GM23338 (cell line): ENCODE measurements around the gene TENM4. TPM values are rescaled to one million over a fixed set of nuclear protein-coding genes. Genes with fewer than 3 reads are reported as not detected.

Source experiments
- ATAC-seq: fragments of 200-7000 bp; cut with Tn5 transposase; 3 replicates; pipeline ENCODE4 v1.9.1; 2020
- DNase-seq: peaks from one replicate; pipeline ENCODE4 v3.0.0-alpha.2; 2015; ENCODE audit warnings: low spot score
- H2AFZ ChIP-seq: fragments of 200-600 bp; sonication (generic); 2 replicates; pipeline ENCODE4 v1.8.0; 2016; ENCODE audit warnings: antibody characterized with exemption, mild to moderate bottlenecking, moderate library complexity
- H3F3A ChIP-seq: fragments of 200-600 bp; sonication (generic); replicated peaks from 2 replicates; pipeline ENCODE4 v1.8.0; 2017; ENCODE audit warnings: antibody characterized with exemption, mixed run types, low read depth
- H3K27ac ChIP-seq: fragments of 200-600 bp; sonication (generic); 2 replicates; pipeline ENCODE4 v1.6.1; 2016; ENCODE audit warnings: low read depth
- H3K27me3 ChIP-seq: fragments of 200-600 bp; sonication (generic); 2 replicates; pipeline ENCODE4 v1.8.0; 2016; ENCODE audit warnings: mild to moderate bottlenecking, mixed run types, moderate library complexity; ENCODE audit not compliant: insufficient read depth
- H3K36me3 ChIP-seq: fragments of 200-600 bp; sonication (generic); 2 replicates; pipeline ENCODE4 v1.8.0; 2016; ENCODE audit warnings: mild to moderate bottlenecking; ENCODE audit not compliant: insufficient read depth
- H3K4me1 ChIP-seq: fragments of 200-600 bp; sonication (generic); 2 replicates; pipeline ENCODE4 v1.8.0; 2016; ENCODE audit warnings: mild to moderate bottlenecking, moderate library complexity; ENCODE audit not compliant: insufficient read depth
- H3K4me2 ChIP-seq: fragments of 200-600 bp; sonication (generic); 2 replicates; pipeline ENCODE4 v1.7.1; 2017; ENCODE audit warnings: mixed run types
- H3K4me3 ChIP-seq: fragments of 200-600 bp; sonication (generic); 2 replicates; pipeline ENCODE4 v1.6.1; 2016; ENCODE audit warnings: mixed run types
- H3K79me2 ChIP-seq: fragments of 200-600 bp; sonication (generic); replicated peaks from 2 replicates; pipeline ENCODE4 v1.8.0; 2017; ENCODE audit warnings: mild to moderate bottlenecking; ENCODE audit not compliant: insufficient read depth
- H3K9me2 ChIP-seq: fragments of 200-600 bp; sonication (generic); 2 replicates; pipeline ENCODE4 v1.8.0; 2017; ENCODE audit not compliant: insufficient read depth
- H4K20me1 ChIP-seq: fragments of 200-600 bp; sonication (generic); replicated peaks from 2 replicates; pipeline ENCODE4 v1.8.0; 2017; ENCODE audit warnings: mild to moderate bottlenecking; ENCODE audit not compliant: insufficient read depth
- H3K27ac Mint-ChIP-seq: 2 replicates; pipeline ENCODE4 v1.8.0; 2020; ENCODE audit warnings: inconsistent platforms, mild to moderate bottlenecking, moderate library complexity, mixed read lengths
- H3K27me3 Mint-ChIP-seq: 3 replicates; pipeline ENCODE4 v1.8.0; 2022; ENCODE audit warnings: low read depth, mild to moderate bottlenecking, moderate library complexity, mixed read lengths, inconsistent platforms; ENCODE audit not compliant: insufficient read depth, poor library complexity
- H3K36me3 Mint-ChIP-seq: 3 replicates; pipeline ENCODE4 v1.8.0; 2021; ENCODE audit warnings: low read depth, mild to moderate bottlenecking, inconsistent platforms, moderate library complexity, mixed read lengths
- H3K4me1 Mint-ChIP-seq: 3 replicates; pipeline ENCODE4 v1.8.0; 2020; ENCODE audit warnings: mild to moderate bottlenecking, inconsistent platforms, mixed read lengths
- H3K4me3 Mint-ChIP-seq: 3 replicates; pipeline ENCODE4 v1.8.0; 2021; ENCODE audit warnings: moderate library complexity, mild to moderate bottlenecking, inconsistent platforms, mixed read lengths
- H3K9me3 Mint-ChIP-seq: 3 replicates; pipeline ENCODE4 v1.8.0; 2020; ENCODE audit warnings: moderate library complexity, mild to moderate bottlenecking, inconsistent platforms, mixed read lengths
- CREB1 ChIP-seq: fragments of 250-450 bp; sonication (Bioruptor Pico); IDR thresholded peaks from 2 replicates; pipeline ENCODE4 v1.5.0; 2020; ENCODE audit warnings: low read depth, mild to moderate bottlenecking, moderate library complexity
- EZH2 ChIP-seq: fragments of 200-600 bp; sonication (generic); IDR thresholded peaks from one replicate; pipeline ENCODE4 v1.8.0; 2017; ENCODE audit warnings: antibody characterized with exemption, mild to moderate bottlenecking, low read depth; ENCODE audit not compliant: unreplicated experiment
- EZH2phosphoT487 ChIP-seq: fragments of 200-600 bp; sonication (generic); IDR thresholded peaks from one replicate; pipeline ENCODE4 v1.8.1; 2018; ENCODE audit warnings: antibody characterized with exemption; ENCODE audit not compliant: unreplicated experiment
- JUNB ChIP-seq: IDR thresholded peaks from one replicate; pipeline ENCODE4 v1.6.1; 2016; ENCODE audit warnings: antibody characterized with exemption; ENCODE audit not compliant: unreplicated experiment
- NANOG ChIP-seq: IDR thresholded peaks from 2 replicates; pipeline ENCODE4 v1.6.1; 2016; ENCODE audit warnings: antibody characterized with exemption, borderline replicate concordance
- POLR2AphosphoS5 ChIP-seq: IDR thresholded peaks from 2 replicates; pipeline ENCODE4 v1.6.1; 2016; ENCODE audit warnings: antibody characterized with exemption, low read depth
- STAT1 ChIP-seq: IDR thresholded peaks from one replicate; pipeline ENCODE4 v1.6.1; 2016; ENCODE audit warnings: antibody characterized with exemption; ENCODE audit not compliant: unreplicated experiment
- ZNF114 ChIP-seq: fragments of 250-450 bp; sonication (Bioruptor Pico); IDR thresholded peaks from 2 replicates; pipeline ENCODE4 v1.5.0; 2020; ENCODE audit warnings: mild to moderate bottlenecking, moderate library complexity
- ZNF331 ChIP-seq: fragments of 250-450 bp; sonication (Bioruptor Pico); IDR thresholded peaks from 2 replicates; pipeline ENCODE4 v1.5.0; 2020; ENCODE audit warnings: low read depth, mild to moderate bottlenecking, moderate library complexity
- polyA plus RNA-seq: library from polyadenylated mRNA; unstranded; fragments of >200 nt; fragmentation: Nextera tagmentation; extraction: Ambion mirVana; gene quantifications from 2 replicates; pipeline ENCODE4 v1.2.1, GENCODE V29; 2016
- total RNA-seq: library from RNA; depleted of rRNA; stranded (reverse); fragments of >200 nt; shearing (Covaris generic); gene quantifications from 2 replicates; pipeline ENCODE4 v1.2.3, GENCODE V29; 2014
- TF ChIP-seq, protein P1 (sequence below): fragments of 250-450 bp; sonication (Bioruptor Pico); IDR thresholded peaks from 2 replicates; pipeline ENCODE4 v1.5.0; 2020; ENCODE audit warnings: mild to moderate bottlenecking, moderate library complexity
- TF ChIP-seq, protein P2 (sequence below): IDR thresholded peaks from one replicate; pipeline ENCODE4 v1.6.1; 2018; ENCODE audit warnings: antibody characterized with exemption; ENCODE audit not compliant: unreplicated experiment
- TF ChIP-seq, protein P3 (sequence below): IDR thresholded peaks from 2 replicates; pipeline ENCODE4 v1.6.1; 2016; ENCODE audit warnings: antibody characterized with exemption
- TF ChIP-seq, protein P4 (sequence below), 2 experiments: fragments of 200-600 bp in 1 of 2; sonication (generic) in 1 of 2; conservative IDR thresholded peaks; 2 replicates each; pipeline versions ENCODE4 v1.5.1 to v1.6.1; 2016 to 2017; ENCODE audit warnings: antibody characterized with exemption in 2 of 2, low read depth in 2 of 2, mild to moderate bottlenecking in 2 of 2, moderate library complexity in 1 of 2

Gene TENM4
- total and polyA plus RNA-seq, 2 experiments from 2014 or later = 7.3 TPM

DNA sequence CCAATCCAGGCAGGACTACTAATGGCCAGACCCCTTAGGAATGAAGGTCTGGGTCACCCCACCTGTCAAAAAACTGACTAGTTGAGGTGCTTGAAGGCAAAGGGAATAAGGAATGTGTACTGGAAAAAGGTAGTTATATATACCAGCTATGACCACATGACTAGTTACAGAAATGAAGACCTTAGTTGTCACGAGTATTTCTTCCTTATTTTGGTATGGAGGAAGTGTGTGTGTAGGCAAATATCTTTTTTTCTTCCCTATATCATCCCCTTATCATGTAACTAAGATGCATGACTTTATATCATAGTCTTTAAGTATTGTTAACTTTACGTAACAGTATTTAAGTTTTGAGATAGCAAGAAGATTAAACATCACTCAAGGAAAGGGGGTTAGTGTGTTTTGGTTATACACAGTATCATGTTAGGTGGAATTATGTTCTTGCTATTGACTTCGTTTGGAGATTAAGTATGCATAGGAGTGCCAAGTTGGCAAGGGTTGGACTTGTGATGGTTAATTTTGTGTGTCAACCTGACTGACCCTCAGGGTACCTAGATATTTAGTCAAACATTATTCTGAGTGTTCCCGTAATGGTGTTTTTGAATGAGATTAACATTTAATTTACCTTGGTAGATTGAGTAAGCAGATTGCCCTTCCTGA lies 828.0 kb downstream of the TENM4 start:
- no peak for TF ChIP-seq ZNF114 (CRISPR knock-in tag)
- no peak for TF ChIP-seq CREB1 (CRISPR knock-in tag)
- TF ChIP-seq EZH2phosphoT487 = no peak
- TF ChIP-seq, protein P1, sequence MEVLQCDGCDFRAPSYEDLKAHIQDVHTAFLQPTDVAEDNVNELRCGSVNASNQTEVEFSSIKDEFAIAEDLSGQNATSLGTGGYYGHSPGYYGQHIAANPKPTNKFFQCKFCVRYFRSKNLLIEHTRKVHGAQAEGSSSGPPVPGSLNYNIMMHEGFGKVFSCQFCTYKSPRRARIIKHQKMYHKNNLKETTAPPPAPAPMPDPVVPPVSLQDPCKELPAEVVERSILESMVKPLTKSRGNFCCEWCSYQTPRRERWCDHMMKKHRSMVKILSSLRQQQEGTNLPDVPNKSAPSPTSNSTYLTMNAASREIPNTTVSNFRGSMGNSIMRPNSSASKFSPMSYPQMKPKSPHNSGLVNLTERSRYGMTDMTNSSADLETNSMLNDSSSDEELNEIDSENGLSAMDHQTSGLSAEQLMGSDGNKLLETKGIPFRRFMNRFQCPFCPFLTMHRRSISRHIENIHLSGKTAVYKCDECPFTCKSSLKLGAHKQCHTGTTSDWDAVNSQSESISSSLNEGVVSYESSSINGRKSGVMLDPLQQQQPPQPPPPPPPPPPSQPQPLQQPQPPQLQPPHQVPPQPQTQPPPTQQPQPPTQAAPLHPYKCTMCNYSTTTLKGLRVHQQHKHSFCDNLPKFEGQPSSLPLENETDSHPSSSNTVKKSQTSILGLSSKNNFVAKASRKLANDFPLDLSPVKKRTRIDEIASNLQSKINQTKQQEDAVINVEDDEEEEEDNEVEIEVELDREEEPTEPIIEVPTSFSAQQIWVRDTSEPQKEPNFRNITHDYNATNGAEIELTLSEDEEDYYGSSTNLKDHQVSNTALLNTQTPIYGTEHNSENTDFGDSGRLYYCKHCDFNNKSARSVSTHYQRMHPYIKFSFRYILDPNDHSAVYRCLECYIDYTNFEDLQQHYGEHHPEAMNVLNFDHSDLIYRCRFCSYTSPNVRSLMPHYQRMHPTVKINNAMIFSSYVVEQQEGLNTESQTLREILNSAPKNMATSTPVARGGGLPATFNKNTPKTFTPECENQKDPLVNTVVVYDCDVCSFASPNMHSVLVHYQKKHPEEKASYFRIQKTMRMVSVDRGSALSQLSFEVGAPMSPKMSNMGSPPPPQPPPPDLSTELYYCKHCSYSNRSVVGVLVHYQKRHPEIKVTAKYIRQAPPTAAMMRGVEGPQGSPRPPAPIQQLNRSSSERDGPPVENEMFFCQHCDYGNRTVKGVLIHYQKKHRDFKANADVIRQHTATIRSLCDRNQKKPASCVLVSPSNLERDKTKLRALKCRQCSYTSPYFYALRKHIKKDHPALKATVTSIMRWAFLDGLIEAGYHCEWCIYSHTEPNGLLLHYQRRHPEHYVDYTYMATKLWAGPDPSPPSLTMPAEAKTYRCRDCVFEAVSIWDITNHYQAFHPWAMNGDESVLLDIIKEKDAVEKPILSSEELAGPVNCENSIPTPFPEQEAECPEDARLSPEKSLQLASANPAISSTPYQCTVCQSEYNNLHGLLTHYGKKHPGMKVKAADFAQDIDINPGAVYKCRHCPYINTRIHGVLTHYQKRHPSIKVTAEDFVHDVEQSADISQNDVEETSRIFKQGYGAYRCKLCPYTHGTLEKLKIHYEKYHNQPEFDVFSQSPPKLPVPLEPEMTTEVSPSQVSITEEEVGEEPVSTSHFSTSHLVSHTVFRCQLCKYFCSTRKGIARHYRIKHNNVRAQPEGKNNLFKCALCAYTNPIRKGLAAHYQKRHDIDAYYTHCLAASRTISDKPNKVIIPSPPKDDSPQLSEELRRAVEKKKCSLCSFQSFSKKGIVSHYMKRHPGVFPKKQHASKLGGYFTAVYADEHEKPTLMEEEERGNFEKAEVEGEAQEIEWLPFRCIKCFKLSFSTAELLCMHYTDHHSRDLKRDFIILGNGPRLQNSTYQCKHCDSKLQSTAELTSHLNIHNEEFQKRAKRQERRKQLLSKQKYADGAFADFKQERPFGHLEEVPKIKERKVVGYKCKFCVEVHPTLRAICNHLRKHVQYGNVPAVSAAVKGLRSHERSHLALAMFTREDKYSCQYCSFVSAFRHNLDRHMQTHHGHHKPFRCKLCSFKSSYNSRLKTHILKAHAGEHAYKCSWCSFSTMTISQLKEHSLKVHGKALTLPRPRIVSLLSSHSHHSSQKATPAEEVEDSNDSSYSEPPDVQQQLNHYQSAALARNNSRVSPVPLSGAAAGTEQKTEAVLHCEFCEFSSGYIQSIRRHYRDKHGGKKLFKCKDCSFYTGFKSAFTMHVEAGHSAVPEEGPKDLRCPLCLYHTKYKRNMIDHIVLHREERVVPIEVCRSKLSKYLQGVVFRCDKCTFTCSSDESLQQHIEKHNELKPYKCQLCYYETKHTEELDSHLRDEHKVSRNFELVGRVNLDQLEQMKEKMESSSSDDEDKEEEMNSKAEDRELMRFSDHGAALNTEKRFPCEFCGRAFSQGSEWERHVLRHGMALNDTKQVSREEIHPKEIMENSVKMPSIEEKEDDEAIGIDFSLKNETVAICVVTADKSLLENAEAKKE = no peak
- TF ChIP-seq, protein P2, sequence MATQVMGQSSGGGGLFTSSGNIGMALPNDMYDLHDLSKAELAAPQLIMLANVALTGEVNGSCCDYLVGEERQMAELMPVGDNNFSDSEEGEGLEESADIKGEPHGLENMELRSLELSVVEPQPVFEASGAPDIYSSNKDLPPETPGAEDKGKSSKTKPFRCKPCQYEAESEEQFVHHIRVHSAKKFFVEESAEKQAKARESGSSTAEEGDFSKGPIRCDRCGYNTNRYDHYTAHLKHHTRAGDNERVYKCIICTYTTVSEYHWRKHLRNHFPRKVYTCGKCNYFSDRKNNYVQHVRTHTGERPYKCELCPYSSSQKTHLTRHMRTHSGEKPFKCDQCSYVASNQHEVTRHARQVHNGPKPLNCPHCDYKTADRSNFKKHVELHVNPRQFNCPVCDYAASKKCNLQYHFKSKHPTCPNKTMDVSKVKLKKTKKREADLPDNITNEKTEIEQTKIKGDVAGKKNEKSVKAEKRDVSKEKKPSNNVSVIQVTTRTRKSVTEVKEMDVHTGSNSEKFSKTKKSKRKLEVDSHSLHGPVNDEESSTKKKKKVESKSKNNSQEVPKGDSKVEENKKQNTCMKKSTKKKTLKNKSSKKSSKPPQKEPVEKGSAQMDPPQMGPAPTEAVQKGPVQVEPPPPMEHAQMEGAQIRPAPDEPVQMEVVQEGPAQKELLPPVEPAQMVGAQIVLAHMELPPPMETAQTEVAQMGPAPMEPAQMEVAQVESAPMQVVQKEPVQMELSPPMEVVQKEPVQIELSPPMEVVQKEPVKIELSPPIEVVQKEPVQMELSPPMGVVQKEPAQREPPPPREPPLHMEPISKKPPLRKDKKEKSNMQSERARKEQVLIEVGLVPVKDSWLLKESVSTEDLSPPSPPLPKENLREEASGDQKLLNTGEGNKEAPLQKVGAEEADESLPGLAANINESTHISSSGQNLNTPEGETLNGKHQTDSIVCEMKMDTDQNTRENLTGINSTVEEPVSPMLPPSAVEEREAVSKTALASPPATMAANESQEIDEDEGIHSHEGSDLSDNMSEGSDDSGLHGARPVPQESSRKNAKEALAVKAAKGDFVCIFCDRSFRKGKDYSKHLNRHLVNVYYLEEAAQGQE = no peak
- no peak for TF ChIP-seq STAT1
- TF ChIP-seq EZH2 = no peak
- TF ChIP-seq NANOG = no peak
- no peak for TF ChIP-seq ZNF331
- TF ChIP-seq, protein P3, sequence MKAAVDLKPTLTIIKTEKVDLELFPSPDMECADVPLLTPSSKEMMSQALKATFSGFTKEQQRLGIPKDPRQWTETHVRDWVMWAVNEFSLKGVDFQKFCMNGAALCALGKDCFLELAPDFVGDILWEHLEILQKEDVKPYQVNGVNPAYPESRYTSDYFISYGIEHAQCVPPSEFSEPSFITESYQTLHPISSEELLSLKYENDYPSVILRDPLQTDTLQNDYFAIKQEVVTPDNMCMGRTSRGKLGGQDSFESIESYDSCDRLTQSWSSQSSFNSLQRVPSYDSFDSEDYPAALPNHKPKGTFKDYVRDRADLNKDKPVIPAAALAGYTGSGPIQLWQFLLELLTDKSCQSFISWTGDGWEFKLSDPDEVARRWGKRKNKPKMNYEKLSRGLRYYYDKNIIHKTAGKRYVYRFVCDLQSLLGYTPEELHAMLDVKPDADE = no peak
- TF ChIP-seq POLR2AphosphoS5 = no peak
- no peak for TF ChIP-seq JUNB
- TF ChIP-seq, protein P4, sequence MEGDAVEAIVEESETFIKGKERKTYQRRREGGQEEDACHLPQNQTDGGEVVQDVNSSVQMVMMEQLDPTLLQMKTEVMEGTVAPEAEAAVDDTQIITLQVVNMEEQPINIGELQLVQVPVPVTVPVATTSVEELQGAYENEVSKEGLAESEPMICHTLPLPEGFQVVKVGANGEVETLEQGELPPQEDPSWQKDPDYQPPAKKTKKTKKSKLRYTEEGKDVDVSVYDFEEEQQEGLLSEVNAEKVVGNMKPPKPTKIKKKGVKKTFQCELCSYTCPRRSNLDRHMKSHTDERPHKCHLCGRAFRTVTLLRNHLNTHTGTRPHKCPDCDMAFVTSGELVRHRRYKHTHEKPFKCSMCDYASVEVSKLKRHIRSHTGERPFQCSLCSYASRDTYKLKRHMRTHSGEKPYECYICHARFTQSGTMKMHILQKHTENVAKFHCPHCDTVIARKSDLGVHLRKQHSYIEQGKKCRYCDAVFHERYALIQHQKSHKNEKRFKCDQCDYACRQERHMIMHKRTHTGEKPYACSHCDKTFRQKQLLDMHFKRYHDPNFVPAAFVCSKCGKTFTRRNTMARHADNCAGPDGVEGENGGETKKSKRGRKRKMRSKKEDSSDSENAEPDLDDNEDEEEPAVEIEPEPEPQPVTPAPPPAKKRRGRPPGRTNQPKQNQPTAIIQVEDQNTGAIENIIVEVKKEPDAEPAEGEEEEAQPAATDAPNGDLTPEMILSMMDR (conservative IDR thresholded peaks at IDR 0.05; ENCODE audit: low read depth in 2 of 2) = no peak
- H3K27me3 Mint-ChIP-seq = peaks cover 2% of the 10 kb centered on the region
- H3K4me1 ChIP-seq = no peaks in the 10 kb centered on the region
- H3K4me3 Mint-ChIP-seq = no peak overlapping the region
- ATAC-seq = no peak
- no peaks in the 10 kb centered on the region for H3F3A ChIP-seq
- H3K4me2 ChIP-seq = no peak overlapping the region
- H3K4me1 Mint-ChIP-seq = no peaks in the 10 kb centered on the region
- no peaks in the 10 kb centered on the region for H3K79me2 ChIP-seq
- H4K20me1 ChIP-seq = no peaks in the 10 kb centered on the region
- no peaks in the 10 kb centered on the region for H3K9me3 Mint-ChIP-seq
- no peaks in the 10 kb centered on the region for H3K27me3 ChIP-seq
- H3K27ac ChIP-seq = no peak overlapping the region
- peaks cover 16% of the 10 kb centered on the region; the same call in 1 of the 2 replicates for H3K9me2 ChIP-seq
- no peaks in the 10 kb centered on the region for H3K36me3 Mint-ChIP-seq
- H3K36me3 ChIP-seq = no peaks in the 10 kb centered on the region
- DNase-seq = no peak
- no peak overlapping the region for H3K4me3 ChIP-seq
- H3K27ac Mint-ChIP-seq = no peak overlapping the region
- H2AFZ ChIP-seq = no peak overlapping the region
